HepG2 (cell line): ENCODE measurements around the gene EED. TPM values are rescaled to one million over a fixed set of nuclear protein-coding genes. Genes with fewer than 3 reads are reported as not detected.
A peak's percentile ranks its signal among the peaks of the same experiment; 100 is the strongest.

Experiments
- ATAC-seq: fragments of 200-7000 bp; cut with Tn5 transposase; 3 replicates; pipeline ENCODE4 v1.9.1; 2020; ENCODE audit warnings: mild to moderate bottlenecking, moderate library complexity
- BruUV-seq: library from RNA; stranded (reverse); fragments of 400-500 nt; replicated peaks from 2 replicates; lab custom pipeline; 2021; lab: Mats Ljungman, UMichigan
- CTCF ChIA-PET: fragments of 300-600 bp; formaldehyde crosslinking; extraction: SDS; loops from one replicate; lab custom pipeline; 2021; ENCODE audit warnings: low total read pairs, inconsistent platforms, low intra/inter-chr PET ratio; lab: Yijun Ruan, JAX
- POLR2A ChIA-PET: fragments of 350-600 bp; sonication (Branson Sonifier 250); formaldehyde crosslinking; loops from one replicate; lab custom pipeline; 2020; ENCODE audit warnings: antibody characterized with exemption, inconsistent platforms; lab: Yijun Ruan, JAX
- DNase-seq: peaks from one replicate; pipeline ENCODE4 v3.0.0-alpha.2; 2015; ENCODE audit warnings: low spot score
- FAIRE-seq: peaks from 3 replicates; lab custom pipeline; 2011; peaks lifted over from hg19 to GRCh38; lab: Jason Lieb, UNC
- H2AFZ ChIP-seq: one replicate; pipeline ENCODE4 v1.6.1; 2011; ENCODE audit warnings: low read length, inconsistent platforms
- H3K27ac ChIP-seq: fragments of 300-600 bp; 3 replicates; pipeline ENCODE4 v1.8.0; 2011; ENCODE audit warnings: mixed run types, mild to moderate bottlenecking, mixed read lengths, low read length, inconsistent platforms; ENCODE audit not compliant: insufficient read depth; ENCODE audit errors: extremely low read length
- H3K27me3 ChIP-seq, 2 experiments: fragments of 200-600 bp in 1 of 2; 2 replicates in 1 of 2; 3 replicates in 1 of 2; pipeline versions ENCODE4 v1.6.0 to v1.8.0; 2011; ENCODE audit warnings: low read length in 2 of 2, mild to moderate bottlenecking in 2 of 2, moderate library complexity in 2 of 2, inconsistent platforms in 1 of 2; ENCODE audit not compliant: insufficient read depth in 2 of 2, control insufficient read depth in 1 of 2
- H3K36me3 ChIP-seq, 2 experiments: fragments of 200-600 bp in 1 of 2; replicated peaks in 1 of 2; 2 replicates in 1 of 2; 3 replicates in 1 of 2; pipeline versions ENCODE4 v1.5.1 to v1.8.0; 2011; ENCODE audit warnings: low read length in 2 of 2, inconsistent platforms in 1 of 2; ENCODE audit not compliant: insufficient read depth in 2 of 2, control insufficient read depth in 1 of 2
- H3K4me1 ChIP-seq: 2 replicates; pipeline ENCODE4 v1.5.1; 2012; ENCODE audit warnings: low read length, inconsistent platforms; ENCODE audit not compliant: insufficient read depth
- H3K4me2 ChIP-seq: 2 replicates; pipeline ENCODE4 v1.6.0; 2011; ENCODE audit warnings: low read depth, low read length, inconsistent platforms
- H3K4me3 ChIP-seq, 3 experiments: fragments of 200-600 bp in 1 of 3; sonication (generic), shearing (Covaris generic) in 1 of 3; replicated peaks in 1 of 3; 2 replicates each; pipeline ENCODE4 v1.5.1; 2011 to 2016; ENCODE audit warnings: low read length in 3 of 3, inconsistent platforms in 2 of 3, low read depth in 2 of 3, mild to moderate bottlenecking in 2 of 3, control low read depth in 1 of 3, mixed read lengths in 1 of 3; ENCODE audit not compliant: insufficient read depth in 1 of 3
- H3K79me2 ChIP-seq: one replicate; pipeline ENCODE4 v1.6.1; 2011; ENCODE audit warnings: low read length, inconsistent platforms; ENCODE audit not compliant: insufficient read depth
- H3K9ac ChIP-seq: 2 replicates; pipeline ENCODE4 v1.6.0; 2011; ENCODE audit warnings: mild to moderate bottlenecking, low read depth, low read length, inconsistent platforms; ENCODE audit not compliant: insufficient read depth
- H3K9me3 ChIP-seq: 2 replicates; pipeline ENCODE4 v1.5.1; 2012; ENCODE audit warnings: mild to moderate bottlenecking, low read length
- H4K20me1 ChIP-seq: 2 replicates; pipeline ENCODE4 v1.6.0; 2011; ENCODE audit warnings: inconsistent platforms, mild to moderate bottlenecking, low read length, moderate library complexity; ENCODE audit not compliant: insufficient read depth
- BRCA1 ChIP-seq: sonication (generic); formaldehyde crosslinking; IDR thresholded peaks from 2 replicates; pipeline ENCODE4 v1.4.0; 2020; ENCODE audit warnings: missing genetic modification reagents
- MAFF ChIP-seq: IDR thresholded peaks from 2 replicates; pipeline ENCODE4 v1.6.1; 2011; ENCODE audit warnings: low read depth, low read length, improper control_type of control experiment
- MAFK ChIP-seq, 2 experiments: IDR thresholded peaks in 1 of 2; conservative IDR thresholded peaks in 1 of 2; 2 replicates each; pipeline ENCODE4 v1.6.1; 2011; ENCODE audit warnings: improper control_type of control experiment in 2 of 2, low read length in 2 of 2
- RAD51 ChIP-seq: fragments of 450-650 bp; IDR thresholded peaks from 2 replicates; pipeline ENCODE4 v1.6.1; 2016; ENCODE audit warnings: borderline replicate concordance
- RORA ChIP-seq: sonication (generic); formaldehyde crosslinking; IDR thresholded peaks from 2 replicates; pipeline ENCODE4 v1.5.0; 2020; ENCODE audit warnings: mild to moderate bottlenecking, missing genetic modification reagents, moderate library complexity
- SMAD1 ChIP-seq: sonication (generic); formaldehyde crosslinking; IDR thresholded peaks from 2 replicates; pipeline ENCODE4 v1.4.0; 2020; ENCODE audit warnings: missing genetic modification reagents, low read depth, mild to moderate bottlenecking, borderline replicate concordance
- ZNF543 ChIP-seq: sonication (generic); formaldehyde crosslinking; IDR thresholded peaks from 2 replicates; pipeline ENCODE4 v1.4.0; 2020; ENCODE audit warnings: mild to moderate bottlenecking, missing genetic modification reagents
- ZNF619 ChIP-seq: sonication (generic); formaldehyde crosslinking; IDR thresholded peaks from 2 replicates; pipeline ENCODE4 v1.4.0; 2020; ENCODE audit warnings: mild to moderate bottlenecking, missing genetic modification reagents
- ZNF800 ChIP-seq: sonication (generic); formaldehyde crosslinking; IDR thresholded peaks from 2 replicates; pipeline ENCODE4 v1.4.0; 2020; ENCODE audit warnings: missing genetic modification reagents
- WGBS: methylation state at CpG from one replicate; pipeline ENCODE4 v1.1.6; 2017; ENCODE audit warnings: low lambda C conversion rate; 5-methylcytosine and 5-hydroxymethylcytosine counted together
- in situ Hi-C: cut with HindIII; loops from 2 replicates; pipeline ENCODE4 v1.10.0; 2017; ENCODE audit warnings: low pct_unique_long_range_greater_than_20kb; ENCODE audit not compliant: extremely low pct_ligation_motif_present
- intact Hi-C: fragments of 100-400 bp; cut with micrococcal nuclease; formaldehyde crosslinking; loops from one replicate; pipeline ENCODE4 v1.10.0; 2022; ENCODE audit not compliant: unreplicated experiment
- polyA plus RNA-seq, 8 experiments: library from polyadenylated mRNA; depleted of rRNA in 3 of 8; stranded (reverse) in 7 of 8; unstranded in 1 of 8; fragments of >200 nt; fragmentation: Illumina TruSeq in 4 of 8; extraction: Trizol in 4 of 8; gene quantifications; 2 replicates each; pipeline versions ENCODE4 v1.2.1 to v1.2.3, GENCODE V29; 2011 to 2016; ENCODE audit warnings: low read depth in 4 of 8, missing spikeins in 1 of 8, mixed read lengths in 1 of 8; ENCODE audit not compliant: insufficient read depth in 1 of 8
- total RNA-seq, 5 experiments: library from RNA; depleted of rRNA; stranded (reverse); fragments of >200 nt; fragmentation: Illumina TruSeq; extraction: Trizol; gene quantifications; 2 replicates each; pipeline ENCODE4 v1.2.3, GENCODE V29; 2016; ENCODE audit warnings: low read depth in 1 of 5
- TF ChIP-seq, protein P1 (sequence below): sonication (generic); formaldehyde crosslinking; IDR thresholded peaks from 2 replicates; pipeline ENCODE4 v1.8.1; 2023; ENCODE audit warnings: mild to moderate bottlenecking, missing genetic modification reagents
- TF ChIP-seq, protein P2 (sequence below): sonication (generic); formaldehyde crosslinking; IDR thresholded peaks from 2 replicates; pipeline ENCODE4 v1.8.0; 2022; ENCODE audit warnings: missing genetic modification reagents, mild to moderate bottlenecking, borderline replicate concordance
- TF ChIP-seq, protein P3 (sequence below): sonication (generic); formaldehyde crosslinking; IDR thresholded peaks from 2 replicates; pipeline ENCODE4 v1.5.1; 2020; ENCODE audit warnings: mild to moderate bottlenecking, missing genetic modification reagents

EED gene
- total and polyA plus RNA-seq, 2 of the 13 experiments (the other 11 are each of a cell fraction or from before 2014, with no cell fraction given): 11.0 to 28.4 TPM

DNA sequence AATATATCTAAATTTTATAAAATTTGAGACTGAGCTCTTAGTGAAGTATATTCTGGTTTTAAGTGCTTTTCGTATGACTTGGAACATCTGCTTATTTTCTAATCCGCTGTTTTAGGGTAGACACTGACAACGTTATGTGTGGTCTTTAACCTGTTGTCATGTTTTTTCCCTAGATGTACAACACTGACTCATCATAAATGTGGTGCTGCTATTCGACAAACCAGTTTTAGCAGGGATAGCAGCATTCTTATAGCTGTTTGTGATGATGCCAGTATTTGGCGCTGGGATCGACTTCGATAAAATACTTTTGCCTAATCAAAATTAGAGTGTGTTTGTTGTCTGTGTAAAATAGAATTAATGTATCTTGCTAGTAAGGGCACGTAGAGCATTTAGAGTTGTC is 33.7 kb downstream of the EED start:
- H3K36me3 ChIP-seq: peaks cover 5 to 42% of the 10 kb centered on the region in 2 experiments
- TF ChIP-seq RAD51 (no peak), MAFF (0 out of 2 replicates have a peak, but pooled peaks have one; percentile 20), MAFK (conservative IDR thresholded peaks at IDR 0.05 in 1 of 2, IDR thresholded peaks at IDR 0.05 in 1 of 2; ENCODE audit: low read length in 2 of 2) (peak in 1 of 2 experiments; percentile 33; a peak in 1 of 4 replicates), ZNF543 (CRISPR knock-in tag) (no peak)
- TF ChIP-seq, all 625 proteins: peak for 2
- no peak for DNase-seq
- Histone ChIP-seq H4K20me1 (no peaks in the 10 kb centered on the region), H3K9me3 (no peaks in the 10 kb centered on the region), H3K9ac (no peak overlapping the region), H3K27ac (no peak overlapping the region), H3K79me2 (peaks cover 10% of the 10 kb centered on the region), H3K4me2 (no peak overlapping the region), H3K27me3 (no peaks in the 10 kb centered on the region), H3K4me1 (peaks cover 8% of the 10 kb centered on the region; the same call in 1 of the 2 replicates), H3K4me3 (no peak overlapping the region), H2AFZ (no peak overlapping the region)
- ChIA-PET CTCF (no interaction called here), POLR2A (no interaction called here)
- ATAC-seq: no peak
- BruUV-seq: no TSS peak
- FAIRE-seq: no peak
- in situ Hi-C loops (no loop called here), intact Hi-C loops (no loop called here)
- WGBS: 97% methylated on average over 8 of the region's 8 CpGs

- FAIRE-seq (no peak), DNase-seq (no peak), ATAC-seq (no peak)
- Histone ChIP-seq H3K27ac (no peak overlapping the region), H3K4me2 (no peak overlapping the region), H3K4me1 (peaks cover 3% of the 10 kb centered on the region; the same call in 1 of the 2 replicates), H2AFZ (no peak overlapping the region), H3K9ac (no peak overlapping the region), H3K27me3 (no peaks in the 10 kb centered on the region), H3K4me3 (no peak overlapping the region), H4K20me1 (no peaks in the 10 kb centered on the region), H3K79me2 (peaks cover 2% of the 10 kb centered on the region), H3K36me3 (peaks cover 5 to 33% of the 10 kb centered on the region in 2 experiments), H3K9me3 (no peaks in the 10 kb centered on the region)
- ChIA-PET CTCF (no interaction called here), POLR2A (no interaction called here)
- WGBS: 95% methylated on average over 3 of the region's 3 CpGs
- no TSS peak for BruUV-seq
- in situ Hi-C loops (no loop called here), intact Hi-C loops (no loop called here)
- no peak for TF ChIP-seq ZNF800 (CRISPR knock-in tag)
- no peak for TF ChIP-seq RORA (CRISPR knock-in tag)
- TF ChIP-seq ZNF619 (CRISPR knock-in tag): no peak
- TF ChIP-seq BRCA1 (CRISPR knock-in tag): no peak
- TF ChIP-seq, protein P1, sequence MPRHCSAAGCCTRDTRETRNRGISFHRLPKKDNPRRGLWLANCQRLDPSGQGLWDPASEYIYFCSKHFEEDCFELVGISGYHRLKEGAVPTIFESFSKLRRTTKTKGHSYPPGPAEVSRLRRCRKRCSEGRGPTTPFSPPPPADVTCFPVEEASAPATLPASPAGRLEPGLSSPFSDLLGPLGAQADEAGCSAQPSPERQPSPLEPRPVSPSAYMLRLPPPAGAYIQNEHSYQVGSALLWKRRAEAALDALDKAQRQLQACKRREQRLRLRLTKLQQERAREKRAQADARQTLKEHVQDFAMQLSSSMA: no peak
- TF ChIP-seq, protein P2, sequence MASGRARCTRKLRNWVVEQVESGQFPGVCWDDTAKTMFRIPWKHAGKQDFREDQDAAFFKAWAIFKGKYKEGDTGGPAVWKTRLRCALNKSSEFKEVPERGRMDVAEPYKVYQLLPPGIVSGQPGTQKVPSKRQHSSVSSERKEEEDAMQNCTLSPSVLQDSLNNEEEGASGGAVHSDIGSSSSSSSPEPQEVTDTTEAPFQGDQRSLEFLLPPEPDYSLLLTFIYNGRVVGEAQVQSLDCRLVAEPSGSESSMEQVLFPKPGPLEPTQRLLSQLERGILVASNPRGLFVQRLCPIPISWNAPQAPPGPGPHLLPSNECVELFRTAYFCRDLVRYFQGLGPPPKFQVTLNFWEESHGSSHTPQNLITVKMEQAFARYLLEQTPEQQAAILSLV (CRISPR knock-in tag): no peak
- no peak for TF ChIP-seq SMAD1
- TF ChIP-seq, protein P3, sequence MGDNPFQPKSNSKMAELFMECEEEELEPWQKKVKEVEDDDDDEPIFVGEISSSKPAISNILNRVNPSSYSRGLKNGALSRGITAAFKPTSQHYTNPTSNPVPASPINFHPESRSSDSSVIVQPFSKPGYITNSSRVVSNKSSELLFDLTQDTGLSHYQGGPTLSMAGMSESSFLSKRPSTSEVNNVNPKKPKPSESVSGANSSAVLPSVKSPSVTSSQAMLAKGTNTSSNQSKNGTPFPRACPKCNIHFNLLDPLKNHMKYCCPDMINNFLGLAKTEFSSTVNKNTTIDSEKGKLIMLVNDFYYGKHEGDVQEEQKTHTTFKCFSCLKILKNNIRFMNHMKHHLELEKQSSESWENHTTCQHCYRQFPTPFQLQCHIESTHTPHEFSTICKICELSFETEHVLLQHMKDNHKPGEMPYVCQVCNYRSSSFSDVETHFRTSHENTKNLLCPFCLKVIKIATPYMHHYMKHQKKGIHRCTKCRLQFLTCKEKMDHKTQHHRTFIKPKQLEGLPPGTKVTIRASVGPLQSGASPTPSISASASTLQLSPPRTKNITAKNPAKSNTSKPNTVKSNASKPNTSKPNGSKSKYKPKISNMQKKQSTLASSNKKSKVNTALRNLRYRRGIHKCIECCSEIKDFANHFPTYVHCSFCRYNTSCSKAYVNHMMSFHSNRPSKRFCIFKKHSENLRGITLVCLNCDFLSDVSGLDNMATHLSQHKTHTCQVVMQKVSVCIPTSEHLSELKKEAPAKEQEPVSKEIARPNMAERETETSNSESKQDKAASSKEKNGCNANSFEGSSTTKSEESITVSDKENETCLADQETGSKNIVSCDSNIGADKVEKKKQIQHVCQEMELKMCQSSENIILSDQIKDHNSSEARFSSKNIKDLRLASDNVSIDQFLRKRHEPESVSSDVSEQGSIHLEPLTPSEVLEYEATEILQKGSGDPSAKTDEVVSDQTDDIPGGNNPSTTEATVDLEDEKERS (CRISPR knock-in tag): no peak
These were observed 35.2 kb downstream of the EED start for GRCh38 chr11:86279747-86280146.
